ENCODE data around the gene HELT. TPM values are rescaled to one million over a fixed set of nuclear protein-coding genes. Genes with fewer than 3 reads are reported as not detected.
"Not testable (repeated sequence)": the region's sequence is repeated elsewhere in the genome, so short reads cannot be mapped to it uniquely, and the experiment has no call there.

HELT gene
- total and polyA plus RNA-seq, 2 of the 4 experiments (the other 2 are of a cell fraction), result not detected

DNA sequence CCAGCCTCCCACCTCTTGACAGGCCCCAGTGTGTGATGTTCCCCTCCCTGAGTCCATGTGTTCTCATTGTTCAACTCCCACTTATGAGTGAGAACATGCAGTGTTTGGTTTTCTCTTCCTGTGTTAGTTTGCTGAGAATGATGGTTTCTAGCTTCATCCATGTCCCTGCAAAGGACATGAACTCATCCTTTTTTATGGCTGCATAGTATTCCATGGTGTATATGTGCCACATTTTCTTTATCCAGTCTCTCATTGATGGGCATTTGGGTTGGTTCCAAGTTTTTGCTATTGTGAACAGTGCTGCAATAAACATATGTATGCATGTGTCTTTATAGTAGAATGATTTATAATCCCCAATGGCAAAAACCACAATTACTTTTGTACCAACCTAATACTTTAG, 20.6 kb upstream of the HELT start:
- H3K27me3 ChIP-seq (ENCODE audit: control insufficient read depth, insufficient read depth, low read length), result peaks cover 10% of the 10 kb centered on the region; the same call in 1 of the 2 replicates
- H3K4me2 ChIP-seq (ENCODE audit: low read depth, low read length); H3K9ac ChIP-seq (ENCODE audit: low read depth, low read length); H4K20me1 ChIP-seq (ENCODE audit: insufficient read depth, low read length); H4K8ac ChIP-seq (ENCODE audit: low read depth in 2 of 2, low read length in 2 of 2); H2BK120ac ChIP-seq (ENCODE audit: low read depth, low read length); H3K14ac ChIP-seq (replicated peaks; ENCODE audit: low read depth, low read length); H3K27ac ChIP-seq (ENCODE audit: insufficient read depth, low read length); H4K5ac ChIP-seq (ENCODE audit: low read depth, low read length); POLR2A ChIA-PET (ENCODE audit: unreplicated experiment); H4K91ac ChIP-seq (ENCODE audit: insufficient read depth, low read depth, low read length); ATAC-seq (ENCODE audit: low read depth); H3K9me1 ChIP-seq (ENCODE audit: insufficient read depth, low read length); DNase-seq; in situ Hi-C loops (cut with MboI; ENCODE audit: low sequenced_read_pairs); H2AFZ ChIP-seq (replicated peaks; ENCODE audit: low read length, poor library complexity); H3K56ac ChIP-seq (ENCODE audit: extremely low read depth, insufficient read depth, low read length); intact Hi-C loops (cut with micrococcal nuclease); CTCF ChIA-PET; H2AK9ac ChIP-seq (replicated peaks; ENCODE audit: low read depth, low read length, poor library complexity); dilution Hi-C loops (cut with HindIII; ENCODE audit: low sequenced_read_pairs, unreplicated experiment); H3K23ac ChIP-seq (ENCODE audit: low read depth, low read length); H3K36me3 ChIP-seq (ENCODE audit: control insufficient read depth, insufficient read depth, low read length); H3K18ac ChIP-seq (ENCODE audit: low read depth, low read length); H3K4me3 ChIP-seq (ENCODE audit: insufficient read depth, low read depth, low read length); H3K4ac ChIP-seq (ENCODE audit: low read depth, low read length); H3K4me1 ChIP-seq (ENCODE audit: control insufficient read depth, insufficient read depth, low read length); H2BK5ac ChIP-seq (ENCODE audit: low read depth, low read length, poor library complexity, severe bottlenecking); H2BK20ac ChIP-seq (ENCODE audit: low read depth, low read length); H2BK15ac ChIP-seq (ENCODE audit: low read depth, low read length); H3K79me1 ChIP-seq (ENCODE audit: low read depth in 1 of 2, low read length in 2 of 2); BruUV-seq (replicated peaks); H2AK5ac ChIP-seq (ENCODE audit: low read depth, low read length); H3K9me3 ChIP-seq (ENCODE audit: control insufficient read depth, insufficient read depth, low read length): not testable (repeated sequence)
